ENCODE measurements around the gene ETFA. TPM values are rescaled to one million over a fixed set of nuclear protein-coding genes. Genes with fewer than 3 reads are reported as not detected.

Gene ETFA
- total and polyA plus RNA-seq, 9 of the 15 experiments (the other 6 are each of a cell fraction or from before 2014, with no cell fraction given) = 130 to 543 (median 232) TPM

GRCh38 chr15:76333720-76334437 is 22.6 kb upstream of the ETFA start:
- peaks cover 11 to 38% of the 10 kb centered on the region in 2 experiments for H3K4me1 ChIP-seq (replicated peaks in 1 of 2; ENCODE audit: control insufficient read depth in 2 of 2, insufficient read depth in 2 of 2, low read length in 2 of 2)
- peak overlapping the region; percentile 67 for H2AFZ ChIP-seq (ENCODE audit: low read depth, low read length)
- H3K27me3 ChIP-seq (ENCODE audit: control insufficient read depth in 2 of 2, insufficient read depth in 2 of 2, low read length in 2 of 2) = no peaks in the 10 kb centered on the region
- ATAC-seq = peak; percentile 33
- 22% methylated on average over 9 of the region's 9 CpGs for WGBS (ENCODE audit: insufficient coverage, low coverage, missing lambda C conversion rate)
- no peak overlapping the region for H3K27ac ChIP-seq (ENCODE audit: extremely low read depth, low read depth, low read length)
- 0 out of 2 replicates have a peak, but pooled peaks cover 4% of the 10 kb centered on the region for H4K20me1 ChIP-seq (replicated peaks; ENCODE audit: control insufficient read depth, insufficient read depth, low read length)
- ChIA-PET CTCF (ENCODE audit: low intra/inter-chr PET ratio) (interaction anchor here (0.6 to 1.3 kb wide), 3 partner anchors 99 to 145 kb away, joined by 3 to 7 read pairs (median 7); no protein-coding TSS in a partner anchor), POLR2A (interaction anchor here (0.6 to 1.4 kb wide), 8 partner anchors 10 to 149 kb away, joined by 3 to 7 read pairs (median 4); partner anchors contain the start of gene ETFA)
- H3K9me1 ChIP-seq (ENCODE audit: control insufficient read depth, insufficient read depth, low read length) = no peaks in the 10 kb centered on the region
- BruUV-seq (replicated peaks) = no TSS peak
- peak; percentile 69 for FAIRE-seq
- H3K9ac ChIP-seq (ENCODE audit: insufficient read depth in 1 of 2, low read depth in 2 of 2, low read length in 2 of 2) = peak overlapping the region in 1 of 2 experiments; percentile 62; a peak in 1 of 4 replicates
- DNase-seq (ENCODE audit: extremely low read depth in 1 of 4, low spot score in 3 of 4) = peak in 3 of 4 experiments; percentile 39 to 72 (median 64)
- in situ Hi-C loops (cut with MboI) (no loop called here), intact Hi-C loops (cut with micrococcal nuclease) (loop anchor here (1.0 to 10.0 kb wide), 3 partner anchors 42 to 531 kb away; no protein-coding TSS in a partner anchor)
- peaks cover 2% of the 10 kb centered on the region; the same call in 1 of the 3 replicates for H3K36me3 ChIP-seq (ENCODE audit: control insufficient read depth, insufficient read depth, low read length)
- no peaks in the 10 kb centered on the region for H3K9me3 ChIP-seq (replicated peaks; ENCODE audit: control insufficient read depth, insufficient read depth, low read depth, low read length)
- H3K79me2 ChIP-seq (ENCODE audit: control insufficient read depth, insufficient read depth, low read length) = peaks cover 23% of the 10 kb centered on the region
- no peak overlapping the region for H3K4me2 ChIP-seq (ENCODE audit: insufficient read depth, low read length)
- H3K4me3 ChIP-seq = no peak overlapping the region
- TF ChIP-seq HMBOX1 (IDR thresholded peaks at IDR 0.05) (no peak), PBX2 (CRISPR knock-in tag; IDR thresholded peaks at IDR 0.05; ENCODE audit: low read depth) (no peak), PBX2 (tag; conservative IDR thresholded peaks at IDR 0.05; ENCODE audit: low read depth) (0 out of 2 replicates have a peak, but pooled peaks have one; percentile 12), RB1 (IDR thresholded peaks at IDR 0.05; ENCODE audit: low read depth) (peak; percentile 13; the same call in 1 of the 2 replicates), TEAD4 (IDR thresholded peaks at IDR 0.05; ENCODE audit: low read length) (no peak), TEAD4 (CRISPR knock-in tag; IDR thresholded peaks at IDR 0.05; ENCODE audit: borderline replicate concordance) (no peak), ZNF143 (CRISPR knock-in tag; IDR thresholded peaks at IDR 0.05) (no peak), RCOR1 (IDR thresholded peaks at IDR 0.05; ENCODE audit: borderline replicate concordance in 1 of 2, low read depth in 2 of 2, low read length in 2 of 2) (no peak), CC2D1A (IDR thresholded peaks at IDR 0.05) (0 out of 2 replicates have a peak, but pooled peaks have one; percentile 23), NFYB (IDR thresholded peaks at IDR 0.05; ENCODE audit: extremely low read depth, insufficient read length) (no peak), RUNX1 (IDR thresholded peaks at IDR 0.05; ENCODE audit: low read depth) (no peak), SP1 (CRISPR knock-in tag; IDR thresholded peaks at IDR 0.05) (no peak), DEAF1 (CRISPR knock-in tag; IDR thresholded peaks at IDR 0.05) (0 out of 2 replicates have a peak, but pooled peaks have one; percentile 27), ZNF124 (CRISPR knock-in tag; IDR thresholded peaks at IDR 0.05) (no peak), SMAD2 (IDR thresholded peaks at IDR 0.05; ENCODE audit: low read depth, low read length) (no peak), SMC3 (conservative IDR thresholded peaks at IDR 0.05; ENCODE audit: insufficient read depth, low read depth, low read length) (peak; percentile 51)
